Tibial nerve (tissue), 4 donors: ENCODE measurements around the gene MED9. TPM values are rescaled to one million over a fixed set of nuclear protein-coding genes. Genes with fewer than 3 reads are reported as not detected.
A peak's percentile ranks its signal among the peaks of the same experiment; 100 is the strongest.

ENCODE experiments used
- DNase-seq, 2 donors: peaks; one replicate each; pipeline ENCODE4 v3.0.0-alpha.2; 2019; ENCODE audit warnings: low spot score in 2 of 2
- H3K27ac ChIP-seq, 4 donors: fragments of 200-600 bp; sonication (generic) in 3 of 4; one replicate each; pipeline ENCODE4 v1.5.1; 2017 to 2019; ENCODE audit warnings: mild to moderate bottlenecking in 1 of 4
- H3K27me3 ChIP-seq, 2 donors: fragments of 200-600 bp; sonication (generic) in 1 of 2; one replicate each; pipeline versions ENCODE4 v1.5.1 to v1.6.0; 2017 to 2019
- H3K36me3 ChIP-seq, 3 donors: fragments of 200-600 bp; sonication (generic); one replicate each; pipeline ENCODE4 v1.5.1; 2018 to 2019
- H3K4me1 ChIP-seq, 4 donors: fragments of 200-600 bp; sonication (generic) in 3 of 4; one replicate each; pipeline ENCODE4 v1.5.1; 2017 to 2019
- H3K4me3 ChIP-seq, 4 donors: fragments of 200-600 bp; sonication (generic) in 3 of 4; one replicate each; pipeline ENCODE4 v1.5.1; 2017 to 2019; ENCODE audit warnings: mild to moderate bottlenecking in 1 of 4, moderate library complexity in 1 of 4
- H3K9me3 ChIP-seq, 4 donors: fragments of 200-600 bp; sonication (generic) in 3 of 4; one replicate each; pipeline ENCODE4 v1.5.1; 2017 to 2019
- CTCF ChIP-seq, 5 experiments: fragments of 200-600 bp in 3 of 5; fragments of 450-650 bp in 2 of 5; sonication (generic) in 3 of 5; IDR thresholded peaks; one replicate each; pipeline ENCODE4 v1.5.1; 2016 to 2019; ENCODE audit warnings: antibody characterized with exemption in 5 of 5, mild to moderate bottlenecking in 3 of 5, moderate library complexity in 2 of 5
- EP300 ChIP-seq, 2 donors: sonication (generic); formaldehyde crosslinking; IDR thresholded peaks; one replicate each; pipeline ENCODE4 v1.6.1; 2017; ENCODE audit warnings: antibody characterized with exemption in 2 of 2, mild to moderate bottlenecking in 1 of 2
- POLR2A ChIP-seq, 2 donors: fragments of 450-650 bp; IDR thresholded peaks; one replicate each; pipeline ENCODE4 v1.6.1; 2017; ENCODE audit warnings: antibody characterized with exemption in 2 of 2, mild to moderate bottlenecking in 2 of 2, moderate library complexity in 2 of 2
- WGBS, 2 donors: methylation state at CpG; one replicate each; pipeline ENCODE4 v1.1.5; 2018; 5-methylcytosine and 5-hydroxymethylcytosine counted together
- total RNA-seq, 4 donors: library from RNA; depleted of rRNA; stranded (reverse); fragments of >200 nt; gene quantifications; one replicate each; pipeline ENCODE4 v1.1.0, GENCODE V29; 2016

Gene MED9
- total RNA-seq, 4 donors from 2014 or later, result 8.0 to 17.5 (median 13.6) TPM

DNA sequence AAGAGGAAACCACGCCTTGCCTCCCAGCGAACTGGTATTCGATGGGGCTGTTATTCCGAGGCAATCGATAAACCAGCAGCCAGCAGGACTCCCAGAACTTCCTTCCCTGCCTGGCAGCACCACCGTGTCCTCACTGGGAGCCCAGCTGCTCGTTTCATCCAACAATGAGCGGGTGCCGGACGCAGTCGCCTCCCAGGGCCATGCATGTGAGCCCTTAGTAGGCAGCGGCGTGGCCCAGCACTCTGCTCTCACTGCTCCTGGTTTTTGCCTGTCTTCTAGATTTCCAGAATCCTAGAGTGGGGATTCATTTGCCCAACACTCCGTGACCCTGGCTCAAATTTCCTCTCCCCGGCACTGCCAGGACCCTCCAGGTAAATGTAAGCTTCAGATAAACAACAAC is 48.5 kb downstream of the MED9 start:
- Histone ChIP-seq H3K4me3 (no peak overlapping the region), H3K27ac (no peak overlapping the region), H3K27me3 (no peaks in the 10 kb centered on the region), H3K36me3 (peaks cover 0 to 18% (median 0%) of the 10 kb centered on the region in 3 donors), H3K9me3 (no peaks in the 10 kb centered on the region), H3K4me1 (peaks cover 0 to 7% (median 0%) of the 10 kb centered on the region in 4 donors)
- WGBS, 2 donors, result 79 to 81% methylated on average over 15 of the region's 15 CpGs
- DNase-seq, result no peak
- TF ChIP-seq POLR2A (IDR thresholded peaks at IDR 0.05) (no peak), EP300 (IDR thresholded peaks at IDR 0.05) (no peak), CTCF (IDR thresholded peaks at IDR 0.05) (no peak)

GRCh38 chr17:17525956-17526355 is 49.2 kb downstream of the MED9 start:
- Histone ChIP-seq H3K4me1 (peaks cover 0 to 7% (median 0%) of the 10 kb centered on the region in 4 donors), H3K36me3 (peaks cover 0 to 11% (median 0%) of the 10 kb centered on the region in 3 donors), H3K27ac (peak overlapping the region in 2 of 4 donors; percentile 17 to 30), H3K9me3 (no peaks in the 10 kb centered on the region), H3K27me3 (no peaks in the 10 kb centered on the region), H3K4me3 (no peak overlapping the region)
- TF ChIP-seq POLR2A (IDR thresholded peaks at IDR 0.05) (no peak), CTCF (IDR thresholded peaks at IDR 0.05) (no peak), EP300 (IDR thresholded peaks at IDR 0.05) (no peak)
- DNase-seq, result no peak
- WGBS, 2 donors, result 78 to 79% methylated on average over 5 to 6 of the region's 6 CpGs

DNA sequence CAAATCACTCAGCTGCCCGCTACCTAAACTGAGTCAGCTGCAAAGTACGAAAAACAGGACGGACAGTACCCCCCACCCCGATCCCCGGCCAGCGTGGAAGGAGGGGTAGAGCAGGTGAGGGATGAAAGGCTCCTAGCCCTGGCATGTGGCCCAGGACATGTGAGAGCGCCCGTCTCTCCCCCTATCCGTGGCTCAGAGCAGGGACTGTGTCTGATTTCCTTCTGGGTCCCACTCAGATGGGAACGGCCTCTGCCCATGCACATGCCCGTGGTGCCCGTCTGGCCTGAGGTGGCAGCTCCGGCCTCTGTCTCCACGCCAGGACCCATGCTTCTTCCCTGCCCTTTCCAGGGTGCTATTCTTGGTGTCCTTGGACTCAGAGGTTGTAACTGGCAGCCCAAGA is 49.6 kb downstream of the MED9 start:
- 64 to 74% methylated on average over 14 of the region's 14 CpGs for WGBS, 2 donors
- DNase-seq, result no peak
- Histone ChIP-seq H3K27ac (peak overlapping the region in 2 of 4 donors; percentile 17 to 30), H3K4me1 (peaks cover 0 to 7% (median 0%) of the 10 kb centered on the region in 4 donors), H3K27me3 (no peaks in the 10 kb centered on the region), H3K4me3 (no peak overlapping the region), H3K9me3 (no peaks in the 10 kb centered on the region), H3K36me3 (peaks cover 0 to 7% (median 0%) of the 10 kb centered on the region in 3 donors)
- TF ChIP-seq POLR2A (IDR thresholded peaks at IDR 0.05) (no peak), EP300 (IDR thresholded peaks at IDR 0.05) (no peak), CTCF (IDR thresholded peaks at IDR 0.05) (no peak)

GRCh38 chr17:17527534-17527933 is 50.7 kb downstream of the MED9 start:
- H3K4me3 ChIP-seq, result no peak overlapping the region
- 91 to 96% methylated on average over 9 to 11 of the region's 11 CpGs for WGBS, 2 donors

More at GRCh38 chr17:17527534-17527933, 50.7 kb downstream of the MED9 start:
- peaks cover 0 to 5% (median 0%) of the 10 kb centered on the region in 4 donors for H3K9me3 ChIP-seq
- no peak overlapping the region for H3K27ac ChIP-seq
- H3K36me3 ChIP-seq, result no peaks in the 10 kb centered on the region
- TF ChIP-seq POLR2A (IDR thresholded peaks at IDR 0.05) (no peak), CTCF (IDR thresholded peaks at IDR 0.05) (no peak), EP300 (IDR thresholded peaks at IDR 0.05) (no peak)
- no peaks in the 10 kb centered on the region for H3K27me3 ChIP-seq
- no peak for DNase-seq
- peaks cover 0 to 7% (median 0%) of the 10 kb centered on the region in 4 donors for H3K4me1 ChIP-seq
